H1 (cell line): ENCODE measurements around the gene MMP25. TPM values are rescaled to one million over a fixed set of nuclear protein-coding genes. Genes with fewer than 3 reads are reported as not detected.

ENCODE experiments used
- ASH2L ChIP-seq: fragments of 200-600, 300-600 bp; sonication (generic); IDR thresholded peaks from one replicate; pipeline ENCODE4 v1.7.1; 2017; ENCODE audit warnings: low read length
- BRCA1 ChIP-seq: IDR thresholded peaks from 2 replicates; pipeline ENCODE4 v1.6.1; 2012; ENCODE audit warnings: low read depth, low read length, improper control_type of control experiment
- CBX8 ChIP-seq: fragments of 300-800, 300-1000 bp; sonication (generic); IDR thresholded peaks from 2 replicates; pipeline ENCODE4 v1.7.1; 2016; ENCODE audit warnings: low read depth, low read length, borderline replicate concordance
- EP300 ChIP-seq, 2 experiments: IDR thresholded peaks; 1 replicate in 1 of 2; 2 replicates in 1 of 2; pipeline ENCODE4 v1.6.1; 2011 to 2012; ENCODE audit warnings: low read depth in 2 of 2, low read length in 2 of 2, mild to moderate bottlenecking in 2 of 2, borderline replicate concordance in 1 of 2, inconsistent platforms in 1 of 2, moderate library complexity in 1 of 2
- EZH2 ChIP-seq: fragments of 200-600 bp; sonication (generic); IDR thresholded peaks from 2 replicates; pipeline ENCODE4 v1.7.1; 2012; ENCODE audit warnings: low read depth, mild to moderate bottlenecking, moderate library complexity, low read length, inconsistent platforms; ENCODE audit not compliant: severe bottlenecking
- HDAC2 ChIP-seq, 2 experiments: fragments of 300-600 bp in 1 of 2; sonication (generic) in 1 of 2; IDR thresholded peaks; 2 replicates each; pipeline ENCODE4 v1.6.1; 2011 to 2012; ENCODE audit warnings: low read depth in 2 of 2, low read length in 2 of 2, mild to moderate bottlenecking in 2 of 2, moderate library complexity in 2 of 2, borderline replicate concordance in 1 of 2, inconsistent platforms in 1 of 2
- KDM1A ChIP-seq: fragments of 200-600, 300-600 bp; sonication (generic); IDR thresholded peaks from 2 replicates; pipeline ENCODE4 v1.7.1; 2016; ENCODE audit warnings: mild to moderate bottlenecking, low read length, borderline replicate concordance
- MAFK ChIP-seq: IDR thresholded peaks from 2 replicates; pipeline ENCODE4 v1.6.1; 2012; ENCODE audit warnings: low read depth, mild to moderate bottlenecking, improper control_type of control experiment, low read length
- POLR2AphosphoS5 ChIP-seq: IDR thresholded peaks from 2 replicates; pipeline ENCODE4 v1.6.1; 2011; ENCODE audit warnings: low read depth, low read length
- RXRA ChIP-seq: IDR thresholded peaks from 2 replicates; pipeline ENCODE4 v1.6.1; 2011; ENCODE audit warnings: low read depth, mild to moderate bottlenecking, low read length, moderate library complexity; ENCODE audit not compliant: insufficient read depth
- polyA plus RNA-seq, 7 experiments: library from polyadenylated mRNA; depleted of rRNA in 3 of 7; stranded (reverse) in 5 of 7; unstranded in 2 of 7; fragments of >200 nt in 5 of 7; fragments of 200-250 nt in 2 of 7; gene quantifications; 1 replicate in 5 of 7; 2 replicates in 1 of 7; 4 replicates in 1 of 7; pipeline versions ENCODE4 v1.2.1 to v1.2.3, GENCODE V29; 2011 to 2013; ENCODE audit warnings: missing spikeins in 2 of 7, mixed read lengths in 2 of 7
- total RNA-seq: library from RNA; stranded (reverse); fragmentation: NEBNext Ultra II Directional; extraction: Animal tissue kit (Norgen Biotek cat#: 25700); gene quantifications from 2 replicates; pipeline ENCODE4 v1.2.1, GENCODE V29; 2021
- TF ChIP-seq, protein P1 (sequence below): fragments of 300-600 bp; sonication (generic); IDR thresholded peaks from 2 replicates; pipeline ENCODE4 v1.7.1; 2012; ENCODE audit warnings: low read length, moderate library complexity, mild to moderate bottlenecking, inconsistent platforms; ENCODE audit not compliant: insufficient replicate concordance

Gene MMP25
- total and polyA plus RNA-seq, 2 of the 8 experiments (the other 6 are each of a cell fraction or from before 2014, with no cell fraction given): 7.7 to 26.7 TPM

GRCh38 chr16:3004781-3005284 lies 41.5 kb upstream of the MMP25 start (continued):
- TF ChIP-seq, protein P1, sequence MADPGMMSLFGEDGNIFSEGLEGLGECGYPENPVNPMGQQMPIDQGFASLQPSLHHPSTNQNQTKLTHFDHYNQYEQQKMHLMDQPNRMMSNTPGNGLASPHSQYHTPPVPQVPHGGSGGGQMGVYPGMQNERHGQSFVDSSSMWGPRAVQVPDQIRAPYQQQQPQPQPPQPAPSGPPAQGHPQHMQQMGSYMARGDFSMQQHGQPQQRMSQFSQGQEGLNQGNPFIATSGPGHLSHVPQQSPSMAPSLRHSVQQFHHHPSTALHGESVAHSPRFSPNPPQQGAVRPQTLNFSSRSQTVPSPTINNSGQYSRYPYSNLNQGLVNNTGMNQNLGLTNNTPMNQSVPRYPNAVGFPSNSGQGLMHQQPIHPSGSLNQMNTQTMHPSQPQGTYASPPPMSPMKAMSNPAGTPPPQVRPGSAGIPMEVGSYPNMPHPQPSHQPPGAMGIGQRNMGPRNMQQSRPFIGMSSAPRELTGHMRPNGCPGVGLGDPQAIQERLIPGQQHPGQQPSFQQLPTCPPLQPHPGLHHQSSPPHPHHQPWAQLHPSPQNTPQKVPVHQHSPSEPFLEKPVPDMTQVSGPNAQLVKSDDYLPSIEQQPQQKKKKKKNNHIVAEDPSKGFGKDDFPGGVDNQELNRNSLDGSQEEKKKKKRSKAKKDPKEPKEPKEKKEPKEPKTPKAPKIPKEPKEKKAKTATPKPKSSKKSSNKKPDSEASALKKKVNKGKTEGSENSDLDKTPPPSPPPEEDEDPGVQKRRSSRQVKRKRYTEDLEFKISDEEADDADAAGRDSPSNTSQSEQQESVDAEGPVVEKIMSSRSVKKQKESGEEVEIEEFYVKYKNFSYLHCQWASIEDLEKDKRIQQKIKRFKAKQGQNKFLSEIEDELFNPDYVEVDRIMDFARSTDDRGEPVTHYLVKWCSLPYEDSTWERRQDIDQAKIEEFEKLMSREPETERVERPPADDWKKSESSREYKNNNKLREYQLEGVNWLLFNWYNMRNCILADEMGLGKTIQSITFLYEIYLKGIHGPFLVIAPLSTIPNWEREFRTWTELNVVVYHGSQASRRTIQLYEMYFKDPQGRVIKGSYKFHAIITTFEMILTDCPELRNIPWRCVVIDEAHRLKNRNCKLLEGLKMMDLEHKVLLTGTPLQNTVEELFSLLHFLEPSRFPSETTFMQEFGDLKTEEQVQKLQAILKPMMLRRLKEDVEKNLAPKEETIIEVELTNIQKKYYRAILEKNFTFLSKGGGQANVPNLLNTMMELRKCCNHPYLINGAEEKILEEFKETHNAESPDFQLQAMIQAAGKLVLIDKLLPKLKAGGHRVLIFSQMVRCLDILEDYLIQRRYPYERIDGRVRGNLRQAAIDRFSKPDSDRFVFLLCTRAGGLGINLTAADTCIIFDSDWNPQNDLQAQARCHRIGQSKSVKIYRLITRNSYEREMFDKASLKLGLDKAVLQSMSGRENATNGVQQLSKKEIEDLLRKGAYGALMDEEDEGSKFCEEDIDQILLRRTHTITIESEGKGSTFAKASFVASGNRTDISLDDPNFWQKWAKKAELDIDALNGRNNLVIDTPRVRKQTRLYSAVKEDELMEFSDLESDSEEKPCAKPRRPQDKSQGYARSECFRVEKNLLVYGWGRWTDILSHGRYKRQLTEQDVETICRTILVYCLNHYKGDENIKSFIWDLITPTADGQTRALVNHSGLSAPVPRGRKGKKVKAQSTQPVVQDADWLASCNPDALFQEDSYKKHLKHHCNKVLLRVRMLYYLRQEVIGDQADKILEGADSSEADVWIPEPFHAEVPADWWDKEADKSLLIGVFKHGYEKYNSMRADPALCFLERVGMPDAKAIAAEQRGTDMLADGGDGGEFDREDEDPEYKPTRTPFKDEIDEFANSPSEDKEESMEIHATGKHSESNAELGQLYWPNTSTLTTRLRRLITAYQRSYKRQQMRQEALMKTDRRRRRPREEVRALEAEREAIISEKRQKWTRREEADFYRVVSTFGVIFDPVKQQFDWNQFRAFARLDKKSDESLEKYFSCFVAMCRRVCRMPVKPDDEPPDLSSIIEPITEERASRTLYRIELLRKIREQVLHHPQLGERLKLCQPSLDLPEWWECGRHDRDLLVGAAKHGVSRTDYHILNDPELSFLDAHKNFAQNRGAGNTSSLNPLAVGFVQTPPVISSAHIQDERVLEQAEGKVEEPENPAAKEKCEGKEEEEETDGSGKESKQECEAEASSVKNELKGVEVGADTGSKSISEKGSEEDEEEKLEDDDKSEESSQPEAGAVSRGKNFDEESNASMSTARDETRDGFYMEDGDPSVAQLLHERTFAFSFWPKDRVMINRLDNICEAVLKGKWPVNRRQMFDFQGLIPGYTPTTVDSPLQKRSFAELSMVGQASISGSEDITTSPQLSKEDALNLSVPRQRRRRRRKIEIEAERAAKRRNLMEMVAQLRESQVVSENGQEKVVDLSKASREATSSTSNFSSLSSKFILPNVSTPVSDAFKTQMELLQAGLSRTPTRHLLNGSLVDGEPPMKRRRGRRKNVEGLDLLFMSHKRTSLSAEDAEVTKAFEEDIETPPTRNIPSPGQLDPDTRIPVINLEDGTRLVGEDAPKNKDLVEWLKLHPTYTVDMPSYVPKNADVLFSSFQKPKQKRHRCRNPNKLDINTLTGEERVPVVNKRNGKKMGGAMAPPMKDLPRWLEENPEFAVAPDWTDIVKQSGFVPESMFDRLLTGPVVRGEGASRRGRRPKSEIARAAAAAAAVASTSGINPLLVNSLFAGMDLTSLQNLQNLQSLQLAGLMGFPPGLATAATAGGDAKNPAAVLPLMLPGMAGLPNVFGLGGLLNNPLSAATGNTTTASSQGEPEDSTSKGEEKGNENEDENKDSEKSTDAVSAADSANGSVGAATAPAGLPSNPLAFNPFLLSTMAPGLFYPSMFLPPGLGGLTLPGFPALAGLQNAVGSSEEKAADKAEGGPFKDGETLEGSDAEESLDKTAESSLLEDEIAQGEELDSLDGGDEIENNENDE: no peak
- TF ChIP-seq EZH2 (no peak), MAFK (no peak), KDM1A (no peak), BRCA1 (no peak), CBX8 (no peak), RXRA (no peak), ASH2L (peak; percentile 24), POLR2AphosphoS5 (no peak), EP300 (IDR thresholded peaks at IDR 0.05; ENCODE audit: borderline replicate concordance in 1 of 2, low read depth in 2 of 2, low read length in 2 of 2) (no peak), HDAC2 (IDR thresholded peaks at IDR 0.05; ENCODE audit: borderline replicate concordance in 1 of 2, low read depth in 2 of 2, low read length in 2 of 2) (no peak)
